Measurements from ENCODE around the gene MAJIN. TPM values are rescaled to one million over a fixed set of nuclear protein-coding genes. Genes with fewer than 3 reads are reported as not detected.

Gene MAJIN
- total RNA-seq, 1 experiment from 2014 or later, result not detected

- no peaks in the 10 kb centered on the region for H3K27me3 ChIP-seq (replicated peaks; ENCODE audit: insufficient read depth, low read depth, low read length, poor library complexity)
- ChIA-PET CTCF (no interaction called here), POLR2A (ENCODE audit: low non-redundant PET) (no interaction called here)
- peak within 1 kb of the TSS; percentile 77 for H3K27ac ChIP-seq (ENCODE audit: low read depth, low read length, poor library complexity, severe bottlenecking)
- no peak for TF ChIP-seq EZH2 (IDR thresholded peaks at IDR 0.05; ENCODE audit: borderline replicate concordance, low read depth, low read length, poor library complexity, severe bottlenecking)
- TF ChIP-seq, protein P1, sequence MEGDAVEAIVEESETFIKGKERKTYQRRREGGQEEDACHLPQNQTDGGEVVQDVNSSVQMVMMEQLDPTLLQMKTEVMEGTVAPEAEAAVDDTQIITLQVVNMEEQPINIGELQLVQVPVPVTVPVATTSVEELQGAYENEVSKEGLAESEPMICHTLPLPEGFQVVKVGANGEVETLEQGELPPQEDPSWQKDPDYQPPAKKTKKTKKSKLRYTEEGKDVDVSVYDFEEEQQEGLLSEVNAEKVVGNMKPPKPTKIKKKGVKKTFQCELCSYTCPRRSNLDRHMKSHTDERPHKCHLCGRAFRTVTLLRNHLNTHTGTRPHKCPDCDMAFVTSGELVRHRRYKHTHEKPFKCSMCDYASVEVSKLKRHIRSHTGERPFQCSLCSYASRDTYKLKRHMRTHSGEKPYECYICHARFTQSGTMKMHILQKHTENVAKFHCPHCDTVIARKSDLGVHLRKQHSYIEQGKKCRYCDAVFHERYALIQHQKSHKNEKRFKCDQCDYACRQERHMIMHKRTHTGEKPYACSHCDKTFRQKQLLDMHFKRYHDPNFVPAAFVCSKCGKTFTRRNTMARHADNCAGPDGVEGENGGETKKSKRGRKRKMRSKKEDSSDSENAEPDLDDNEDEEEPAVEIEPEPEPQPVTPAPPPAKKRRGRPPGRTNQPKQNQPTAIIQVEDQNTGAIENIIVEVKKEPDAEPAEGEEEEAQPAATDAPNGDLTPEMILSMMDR (conservative IDR thresholded peaks at IDR 0.05; ENCODE audit: low read depth, low read length), result no peak
- peak; percentile 100 for DNase-seq (ENCODE audit: low spot score)
- intact Hi-C loops (cut with micrococcal nuclease; ENCODE audit: unreplicated experiment), result no loop called here
- H3K36me3 ChIP-seq (ENCODE audit: insufficient read depth, low read length, poor library complexity, severe bottlenecking), result peaks cover 4% of the 10 kb centered on the region
- no peaks in the 10 kb centered on the region for H3K9me3 ChIP-seq (ENCODE audit: low read depth, low read length, poor library complexity, severe bottlenecking)
- H3K4me3 ChIP-seq (ENCODE audit: low read depth, low read length, poor library complexity, severe bottlenecking), result peak within 1 kb of the TSS; percentile 76
- BruUV-seq (replicated peaks), result TSS peak; percentile 69
- H3K4me1 ChIP-seq (ENCODE audit: insufficient read depth, low read length, poor library complexity, severe bottlenecking), result peaks cover 6% of the 10 kb centered on the region
Observed at GRCh38 chr11:64916775-64917662, 54.9 kb downstream of the MAJIN start, which contains the start of gene ATG2A. Gene ATG2A, minus strand, starts transcription at chr11:64917209. Its CDS starts 74 bp downstream, at chr11:64917135.

DNA sequence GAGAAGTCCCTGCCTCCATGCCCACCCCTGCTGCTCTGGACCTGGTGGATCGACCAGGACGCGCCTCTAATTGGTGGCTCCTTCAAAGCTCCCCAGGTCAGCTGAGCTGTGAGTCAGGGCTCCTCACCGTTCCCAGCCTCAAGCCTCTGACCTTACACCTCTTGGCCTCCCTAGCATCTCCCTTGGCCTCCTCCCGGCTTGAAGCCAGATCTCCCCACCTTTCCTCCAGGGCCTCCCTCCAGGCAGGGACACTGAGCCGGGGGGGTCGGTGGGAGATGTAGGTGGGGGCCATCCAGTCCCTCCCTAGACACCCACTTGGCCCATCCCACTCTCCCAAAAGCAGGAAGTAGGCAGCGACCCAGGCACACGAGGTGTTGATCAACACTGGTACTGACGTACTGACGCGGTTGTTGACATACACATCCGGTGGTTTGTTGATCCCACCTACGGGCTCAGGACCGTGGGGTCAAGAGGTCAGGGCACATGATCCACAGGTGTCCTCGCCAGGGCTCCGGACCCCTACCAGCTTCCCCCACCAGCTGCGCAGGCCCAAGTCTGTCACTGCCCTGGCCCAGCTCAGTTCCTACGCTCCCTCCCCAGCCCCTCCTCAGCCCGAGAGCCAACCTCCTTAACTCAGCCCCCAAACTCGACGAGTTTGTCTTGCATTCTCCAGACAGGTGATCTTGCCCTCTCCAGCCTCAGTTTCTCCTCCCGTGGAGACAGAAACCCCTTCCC is 55.7 kb downstream of the MAJIN start:
- TF ChIP-seq EZH2 (IDR thresholded peaks at IDR 0.05; ENCODE audit: borderline replicate concordance, low read depth, low read length, poor library complexity, severe bottlenecking), result no peak
- TF ChIP-seq, protein P1 (conservative IDR thresholded peaks at IDR 0.05; ENCODE audit: low read depth, low read length), result no peak

DNA sequence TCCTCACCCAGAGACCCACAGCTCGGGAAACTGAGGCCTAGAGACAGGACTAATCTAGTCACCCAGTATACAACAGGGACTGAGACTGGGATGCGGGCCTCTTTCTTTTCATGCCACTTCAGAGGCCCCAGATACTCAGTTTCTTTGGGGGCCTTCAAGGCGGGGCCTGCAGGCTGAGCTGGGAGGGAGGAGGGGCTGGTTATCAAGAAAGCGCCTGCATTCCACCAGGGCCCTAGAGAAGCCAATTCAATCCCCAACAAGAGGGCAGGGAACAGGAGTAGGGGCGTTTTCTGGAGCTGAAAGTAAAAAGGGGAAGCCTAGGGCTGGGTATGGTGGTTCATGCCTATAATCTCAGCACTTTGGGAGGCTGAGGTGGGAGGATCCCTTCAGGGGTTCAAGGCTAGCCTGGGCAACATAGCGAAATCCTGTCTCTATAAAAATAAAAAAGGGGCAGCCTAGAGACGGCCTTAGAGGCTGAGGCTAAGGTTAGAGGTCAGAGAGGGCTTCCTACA is 56.5 kb downstream of the MAJIN start:
- ChIA-PET POLR2A (ENCODE audit: low non-redundant PET) (no interaction called here), CTCF (no interaction called here)
- no TSS peak for BruUV-seq (replicated peaks)
- intact Hi-C loops (cut with micrococcal nuclease; ENCODE audit: unreplicated experiment), result no loop called here
- TF ChIP-seq, protein P1 (conservative IDR thresholded peaks at IDR 0.05; ENCODE audit: low read depth, low read length), result no peak
- TF ChIP-seq EZH2 (IDR thresholded peaks at IDR 0.05; ENCODE audit: borderline replicate concordance, low read depth, low read length, poor library complexity, severe bottlenecking), result no peak
- DNase-seq (ENCODE audit: low spot score), result no peak
- Histone ChIP-seq H3K27ac (ENCODE audit: low read depth, low read length, poor library complexity, severe bottlenecking) (peak overlapping the region; percentile 77), H3K4me3 (ENCODE audit: low read depth, low read length, poor library complexity, severe bottlenecking) (peak overlapping the region; percentile 76), H3K9me3 (ENCODE audit: low read depth, low read length, poor library complexity, severe bottlenecking) (no peaks in the 10 kb centered on the region), H3K36me3 (ENCODE audit: insufficient read depth, low read length, poor library complexity, severe bottlenecking) (peaks cover 20% of the 10 kb centered on the region), H3K27me3 (replicated peaks; ENCODE audit: insufficient read depth, low read depth, low read length, poor library complexity) (no peaks in the 10 kb centered on the region), H3K4me1 (ENCODE audit: insufficient read depth, low read length, poor library complexity, severe bottlenecking) (peaks cover 6% of the 10 kb centered on the region)

More for the DNA sequence above, 55.7 kb downstream of the MAJIN start:
- H3K27ac ChIP-seq (ENCODE audit: low read depth, low read length, poor library complexity, severe bottlenecking), result peak overlapping the region; percentile 77
- ChIA-PET POLR2A (ENCODE audit: low non-redundant PET) (no interaction called here), CTCF (no interaction called here)
- peak; percentile 43 for DNase-seq (ENCODE audit: low spot score)
- H3K4me3 ChIP-seq (ENCODE audit: low read depth, low read length, poor library complexity, severe bottlenecking), result peak overlapping the region; percentile 76
- intact Hi-C loops (cut with micrococcal nuclease; ENCODE audit: unreplicated experiment), result no loop called here
- H3K36me3 ChIP-seq (ENCODE audit: insufficient read depth, low read length, poor library complexity, severe bottlenecking), result peaks cover 12% of the 10 kb centered on the region
- H3K4me1 ChIP-seq (ENCODE audit: insufficient read depth, low read length, poor library complexity, severe bottlenecking), result peaks cover 6% of the 10 kb centered on the region
- no peaks in the 10 kb centered on the region for H3K27me3 ChIP-seq (replicated peaks; ENCODE audit: insufficient read depth, low read depth, low read length, poor library complexity)
- BruUV-seq (replicated peaks), result no TSS peak
- no peaks in the 10 kb centered on the region for H3K9me3 ChIP-seq (ENCODE audit: low read depth, low read length, poor library complexity, severe bottlenecking)
